ENCODE measurements around the gene OR2G2.

OR2G2 gene

GRCh38 chr1:247588060-247588459 is at the start of gene OR2G2:
TSS of gene OR2G2 (plus strand) at chr1:247588360. CDS start at chr1:247588360, 0 bp downstream.
- DNase-seq (ENCODE audit: low read depth), result no peak

GRCh38 chr1:247538561-247538960 is 49.6 kb upstream of the OR2G2 start:
- no peak for DNase-seq (ENCODE audit: low read depth)

- DNase-seq (ENCODE audit: low read depth), result no peak
Observed at GRCh38 chr1:247539215-247539614, 48.9 kb upstream of the OR2G2 start.

GRCh38 chr1:247540581-247540980 is 47.6 kb upstream of the OR2G2 start:
- no peak for DNase-seq (ENCODE audit: low read depth)

GRCh38 chr1:247542811-247543210 is 45.3 kb upstream of the OR2G2 start:
- DNase-seq (ENCODE audit: low read depth), result no peak

GRCh38 chr1:247548092-247548491 is 40.1 kb upstream of the OR2G2 start:
- DNase-seq (ENCODE audit: low read depth), result no peak

- no peak for DNase-seq (ENCODE audit: low read depth)
Observed at GRCh38 chr1:247548769-247549182, 39.4 kb upstream of the OR2G2 start, which contains the start of gene GCSAML. TSS of gene GCSAML (plus strand) at chr1:247549134. CDS start at chr1:247549192, 58 bp downstream.

- no peak for DNase-seq (ENCODE audit: low read depth)
Observed at GRCh38 chr1:247551721-247552120, 36.4 kb upstream of the OR2G2 start.

- no peak for DNase-seq (ENCODE audit: low read depth)
Observed at GRCh38 chr1:247552231-247552630, 35.9 kb upstream of the OR2G2 start.

- no peak for DNase-seq (ENCODE audit: low read depth)
Observed at GRCh38 chr1:247557926-247558674, 30.1 kb upstream of the OR2G2 start.

- DNase-seq (ENCODE audit: low read depth), result no peak
Observed at GRCh38 chr1:247561711-247562110, 26.4 kb upstream of the OR2G2 start.

- no peak for DNase-seq (ENCODE audit: low read depth)
Observed at GRCh38 chr1:247562198-247562597, 26.0 kb upstream of the OR2G2 start.

- no peak for DNase-seq (ENCODE audit: low read depth)
Observed at GRCh38 chr1:247574236-247574635, 13.9 kb upstream of the OR2G2 start.

- no peak for DNase-seq (ENCODE audit: low read depth)
Observed at GRCh38 chr1:247574664-247575063, 13.5 kb upstream of the OR2G2 start.

GRCh38 chr1:247576514-247576913 is 11.6 kb upstream of the OR2G2 start:
- no peak for DNase-seq (ENCODE audit: low read depth)

- DNase-seq (ENCODE audit: low read depth), result no peak
Observed at GRCh38 chr1:247578946-247579460, 9.2 kb upstream of the OR2G2 start.

GRCh38 chr1:247605286-247605685 is 17.1 kb downstream of the OR2G2 start, which contains the start of gene OR2G3:
TSS of gene OR2G3 (plus strand) at chr1:247605586. CDS start at chr1:247605586, 0 bp downstream.
- DNase-seq (ENCODE audit: low read depth), result no peak

- DNase-seq (ENCODE audit: low read depth), result no peak
Observed at GRCh38 chr1:247613405-247613804, 25.2 kb downstream of the OR2G2 start.

- no peak for DNase-seq (ENCODE audit: low read depth)
Observed at GRCh38 chr1:247614625-247615024, 26.5 kb downstream of the OR2G2 start.

- no peak for DNase-seq (ENCODE audit: low read depth)
Observed at GRCh38 chr1:247627951-247628350, 39.8 kb downstream of the OR2G2 start.

- no peak for DNase-seq (ENCODE audit: low read depth)
Observed at GRCh38 chr1:247638011-247638410, 49.9 kb downstream of the OR2G2 start.

- DNase-seq (ENCODE audit: low read depth), result no peak
Observed at GRCh38 chr1:247638781-247639180, 50.6 kb downstream of the OR2G2 start.
